GM12874 (cell line): ENCODE measurements around the gene OTULIN.

ENCODE experiments used
- CTCF ChIP-seq: IDR thresholded peaks from 2 replicates; pipeline ENCODE4 v1.5.1; 2011; ENCODE audit warnings: low read depth, mild to moderate bottlenecking, control low read depth, low read length, moderate library complexity; ENCODE audit not compliant: insufficient read depth

The OTULIN gene

GRCh38 chr5:14668181-14668591 is 3.7 kb downstream of the OTULIN start:
- no peak for TF ChIP-seq CTCF

- TF ChIP-seq CTCF = no peak
Observed at GRCh38 chr5:14669415-14669814, 4.9 kb downstream of the OTULIN start.

GRCh38 chr5:14669975-14670374 is 5.5 kb downstream of the OTULIN start:
- no peak for TF ChIP-seq CTCF

GRCh38 chr5:14671414-14671813 is 6.9 kb downstream of the OTULIN start:
- no peak for TF ChIP-seq CTCF

GRCh38 chr5:14672082-14672481 is 7.6 kb downstream of the OTULIN start:
- TF ChIP-seq CTCF = no peak

- no peak for TF ChIP-seq CTCF
Observed at GRCh38 chr5:14672484-14673394, 8.2 kb downstream of the OTULIN start.

- TF ChIP-seq CTCF = no peak
Observed at GRCh38 chr5:14673443-14673842, 8.9 kb downstream of the OTULIN start.
